K562 (cell line): ENCODE data around the gene CRYM. TPM values are rescaled to one million over a fixed set of nuclear protein-coding genes. Genes with fewer than 3 reads are reported as not detected.

ENCODE experiments used
- ATAC-seq: fragments of 200-7000 bp; cut with Tn5 transposase; 3 replicates; pipeline ENCODE4 v1.9.1; 2020; ENCODE audit warnings: moderate library complexity
- BruUV-seq: library from RNA; stranded (reverse); fragments of 400-500 nt; replicated peaks from 2 replicates; lab custom pipeline; 2021; lab: Mats Ljungman, UMichigan
- CTCF ChIA-PET: fragments of 300-600 bp; formaldehyde crosslinking; extraction: SDS; loops from one replicate; lab custom pipeline; 2021; ENCODE audit warnings: low intra/inter-chr PET ratio; lab: Yijun Ruan, JAX
- POLR2A ChIA-PET: fragments of 300-600, 350-650 bp; sonication (Branson Sonifier 250); formaldehyde crosslinking; extraction: SDS; loops from one replicate; lab custom pipeline; 2021; ENCODE audit warnings: antibody characterized with exemption, inconsistent platforms; lab: Yijun Ruan, JAX
- DNase-seq, 4 experiments: peaks; one replicate each; pipeline versions ENCODE4 v3.0.0 to v3.0.0-alpha.2; 2011 to 2018; ENCODE audit warnings: low spot score in 3 of 4, mixed read lengths in 3 of 4; ENCODE audit errors: extremely low read depth in 1 of 4
- FAIRE-seq: peaks from 2 replicates; lab custom pipeline; 2011; peaks lifted over from hg19 to GRCh38; lab: Jason Lieb, UNC
- H2AFZ ChIP-seq: 2 replicates; pipeline ENCODE4 v1.6.0; 2011; ENCODE audit warnings: low read depth, low read length, control low read depth, inconsistent platforms
- H3K27ac ChIP-seq: fragments of 200-600 bp; 3 replicates; pipeline ENCODE4 v1.8.0; 2011; ENCODE audit warnings: low read depth, mild to moderate bottlenecking, control low read depth, inconsistent platforms, low read length, moderate library complexity, mixed read lengths; ENCODE audit errors: extremely low read depth
- H3K27me3 ChIP-seq, 2 experiments: fragments of 300-600 bp in 1 of 2; 2 replicates in 1 of 2; 3 replicates in 1 of 2; pipeline versions ENCODE4 v1.6.0 to v1.8.0; 2011; ENCODE audit warnings: inconsistent platforms in 2 of 2, low read length in 2 of 2, mild to moderate bottlenecking in 1 of 2, mixed read lengths in 1 of 2, moderate library complexity in 1 of 2; ENCODE audit not compliant: control insufficient read depth in 2 of 2, insufficient read depth in 2 of 2
- H3K36me3 ChIP-seq: fragments of 300-600 bp; 3 replicates; pipeline ENCODE4 v1.8.0; 2011; ENCODE audit warnings: mild to moderate bottlenecking, low read length, inconsistent platforms; ENCODE audit not compliant: control insufficient read depth, insufficient read depth
- H3K4me1 ChIP-seq, 2 experiments: fragments of 200-600 bp in 1 of 2; replicated peaks in 1 of 2; 2 replicates in 1 of 2; 3 replicates in 1 of 2; pipeline versions ENCODE4 v1.5.1 to v1.8.0; 2011; ENCODE audit warnings: inconsistent platforms in 2 of 2, low read length in 2 of 2, mild to moderate bottlenecking in 1 of 2, mixed read lengths in 1 of 2, moderate library complexity in 1 of 2; ENCODE audit not compliant: control insufficient read depth in 2 of 2, insufficient read depth in 2 of 2
- H3K4me2 ChIP-seq: 2 replicates; pipeline ENCODE4 v1.6.1; 2011; ENCODE audit warnings: low read length, control low read depth, inconsistent platforms, mixed read lengths; ENCODE audit not compliant: insufficient read depth
- H3K4me3 ChIP-seq: fragments of 200-600 bp; sonication (generic), shearing (Covaris generic); 2 replicates; pipeline ENCODE4 v1.5.1; 2016; ENCODE audit warnings: control low read depth, inconsistent platforms
- H3K79me2 ChIP-seq: fragments of 200-600 bp; 3 replicates; pipeline ENCODE4 v1.8.0; 2011; ENCODE audit warnings: low read length, inconsistent platforms; ENCODE audit not compliant: control insufficient read depth, insufficient read depth
- H3K9ac ChIP-seq, 2 experiments: 2 replicates each; pipeline versions ENCODE4 v1.6.0 to v1.6.1; 2011; ENCODE audit warnings: low read depth in 2 of 2, low read length in 2 of 2, control low read depth in 1 of 2, inconsistent platforms in 1 of 2, mild to moderate bottlenecking in 1 of 2, mixed read lengths in 1 of 2; ENCODE audit not compliant: insufficient read depth in 1 of 2
- H3K9me1 ChIP-seq: one replicate; pipeline ENCODE4 v1.6.0; 2011; ENCODE audit warnings: inconsistent platforms, mild to moderate bottlenecking, low read length, moderate library complexity; ENCODE audit not compliant: control insufficient read depth, insufficient read depth
- H3K9me3 ChIP-seq: replicated peaks from 2 replicates; pipeline ENCODE4 v1.5.1; 2011; ENCODE audit warnings: low read depth, low read length, inconsistent platforms; ENCODE audit not compliant: control insufficient read depth, insufficient read depth
- H4K20me1 ChIP-seq: replicated peaks from 2 replicates; pipeline ENCODE4 v1.6.1; 2011; ENCODE audit warnings: low read length, inconsistent platforms, mixed read lengths; ENCODE audit not compliant: control insufficient read depth, insufficient read depth
- EP400 ChIP-seq: fragments of 450-650 bp; IDR thresholded peaks from 2 replicates; pipeline ENCODE4 v1.6.1; 2017; ENCODE audit warnings: antibody characterized with exemption, mild to moderate bottlenecking, moderate library complexity
- HDAC8 ChIP-seq: fragments of 450-650 bp; IDR thresholded peaks from 2 replicates; pipeline ENCODE4 v1.6.1; 2016; ENCODE audit warnings: mild to moderate bottlenecking, missing genetic modification characterization, moderate library complexity, missing compliant biosample characterization
- HMGN3 ChIP-seq: IDR thresholded peaks from 2 replicates; pipeline ENCODE4 v1.6.1; 2011; ENCODE audit warnings: borderline replicate concordance, low read depth, mild to moderate bottlenecking, mixed read lengths, low read length; ENCODE audit not compliant: insufficient read length; ENCODE audit errors: extremely low read depth
- ILK ChIP-seq: fragments of 450-650 bp; IDR thresholded peaks from 2 replicates; pipeline ENCODE4 v1.6.1; 2016; ENCODE audit warnings: missing genetic modification characterization, low read depth, mild to moderate bottlenecking, missing compliant biosample characterization, moderate library complexity, borderline replicate concordance
- WGBS: fragments of 100-300 bp; shearing (Covaris generic); methylation state at CpG from one replicate; pipeline ENCODE4 v1.1.6; 2016; ENCODE audit warnings: low coverage, mixed read lengths; ENCODE audit not compliant: insufficient coverage; ENCODE audit errors: missing lambda C conversion rate; 5-methylcytosine and 5-hydroxymethylcytosine counted together
- in situ Hi-C: fragments of 300-500 bp; cut with MboI; formaldehyde crosslinking; loops from 4 replicates; pipeline ENCODE4 v1.15.0; 2018; ENCODE audit warnings: inconsistent platforms, mixed read lengths
- intact Hi-C: fragments of 100-400 bp; cut with micrococcal nuclease; formaldehyde crosslinking; loops from 2 replicates; pipeline ENCODE4 v1.14.2; 2022
- polyA plus RNA-seq, 8 experiments: library from polyadenylated mRNA; depleted of rRNA in 4 of 8; stranded (reverse) in 5 of 8; unstranded in 3 of 8; fragments of >200 nt; fragmentation: Nextera tagmentation in 2 of 8; fragmentation: Illumina TruSeq in 1 of 8; extraction: Ambion mirVana in 2 of 8; extraction: Trizol in 1 of 8; gene quantifications; 2 replicates each; pipeline versions ENCODE4 v1.2.1 to v1.2.3, GENCODE V29; 2011 to 2014; ENCODE audit warnings: inconsistent platforms in 1 of 8, missing spikeins in 1 of 8
- total RNA-seq, 7 experiments: library from RNA; depleted of rRNA in 6 of 7; stranded (reverse); fragments of >200 nt in 6 of 7; fragmentation: Illumina TruSeq in 2 of 7; extraction: Trizol in 2 of 7; gene quantifications; 2 replicates each; pipeline versions ENCODE4 v1.2.1 to v1.2.3, GENCODE V29; 2011 to 2021; ENCODE audit warnings: low replicate concordance in 1 of 7
- TF ChIP-seq, protein P1 (sequence below): fragments of 450-650 bp; IDR thresholded peaks from 2 replicates; pipeline ENCODE4 v1.6.1; 2016; ENCODE audit warnings: low read depth
- TF ChIP-seq, protein P2 (sequence below): sonication (generic); formaldehyde crosslinking; IDR thresholded peaks from 2 replicates; pipeline ENCODE4 v1.8.1; 2023; ENCODE audit warnings: missing genetic modification reagents, mild to moderate bottlenecking, borderline replicate concordance

CRYM gene
- total and polyA plus RNA-seq, 9 of the 15 experiments (the other 6 are each of a cell fraction or from before 2014, with no cell fraction given), result 0.08 to 0.98 (median 0.47) TPM

DNA sequence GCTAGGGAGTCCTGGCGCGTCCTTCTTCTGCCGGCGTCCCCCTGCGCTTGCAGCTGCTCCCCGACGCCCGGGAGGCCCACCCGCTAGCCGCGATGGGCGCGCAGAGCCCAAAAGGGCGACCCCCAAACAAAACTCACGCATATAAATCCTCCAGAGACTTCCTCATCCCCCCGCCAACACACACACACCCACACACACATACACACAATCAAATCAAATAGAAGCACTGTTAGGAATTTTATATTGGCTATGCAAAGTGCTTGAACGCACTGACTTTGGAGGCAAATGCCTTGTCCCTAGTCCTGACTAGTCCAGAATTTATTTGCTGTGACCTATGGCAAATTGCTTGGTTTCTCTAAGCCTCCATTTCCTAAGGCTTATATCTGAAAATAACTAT, 23.8 kb upstream of the CRYM start:
- WGBS, result 3% methylated on average over 13 of the region's 17 CpGs
- CTCF ChIA-PET, result no interaction called here
- Histone ChIP-seq H3K79me2 (no peaks in the 10 kb centered on the region), H4K20me1 (no peaks in the 10 kb centered on the region), H3K27me3 (no peaks in the 10 kb centered on the region), H3K4me3 (peak overlapping the region; percentile 60), H3K9me1 (no peaks in the 10 kb centered on the region), H3K4me1 (peaks cover 13% of the 10 kb centered on the region in 2 experiments; a peak in 4 of 5 replicates), H3K27ac (no peak overlapping the region), H3K9ac (peak overlapping the region; percentile 53 to 89; a peak in 3 of 4 replicates), H3K36me3 (no peaks in the 10 kb centered on the region), H3K9me3 (no peaks in the 10 kb centered on the region), H2AFZ (peak overlapping the region; percentile 95), H3K4me2 (peak overlapping the region; percentile 90)
- DNase-seq (no peak), ATAC-seq (no peak), FAIRE-seq (no peak)
- POLR2A ChIA-PET, result interaction anchor here (0.6 to 1.7 kb wide), 3 partner anchors 40 to 153 kb away, joined by 3 to 4 read pairs (median 4); no protein-coding TSS in a partner anchor
- no TSS peak for BruUV-seq
- intact Hi-C loops, result loop anchor here (5.0 to 10.0 kb wide), 2 partner anchors 250 to 447 kb away; no protein-coding TSS in a partner anchor
- in situ Hi-C loops, result loop anchor here (25.0 kb wide), 1 partner anchor 260 kb away; no protein-coding TSS in a partner anchor
- TF ChIP-seq EP400, result no peak
- TF ChIP-seq, protein P1, sequence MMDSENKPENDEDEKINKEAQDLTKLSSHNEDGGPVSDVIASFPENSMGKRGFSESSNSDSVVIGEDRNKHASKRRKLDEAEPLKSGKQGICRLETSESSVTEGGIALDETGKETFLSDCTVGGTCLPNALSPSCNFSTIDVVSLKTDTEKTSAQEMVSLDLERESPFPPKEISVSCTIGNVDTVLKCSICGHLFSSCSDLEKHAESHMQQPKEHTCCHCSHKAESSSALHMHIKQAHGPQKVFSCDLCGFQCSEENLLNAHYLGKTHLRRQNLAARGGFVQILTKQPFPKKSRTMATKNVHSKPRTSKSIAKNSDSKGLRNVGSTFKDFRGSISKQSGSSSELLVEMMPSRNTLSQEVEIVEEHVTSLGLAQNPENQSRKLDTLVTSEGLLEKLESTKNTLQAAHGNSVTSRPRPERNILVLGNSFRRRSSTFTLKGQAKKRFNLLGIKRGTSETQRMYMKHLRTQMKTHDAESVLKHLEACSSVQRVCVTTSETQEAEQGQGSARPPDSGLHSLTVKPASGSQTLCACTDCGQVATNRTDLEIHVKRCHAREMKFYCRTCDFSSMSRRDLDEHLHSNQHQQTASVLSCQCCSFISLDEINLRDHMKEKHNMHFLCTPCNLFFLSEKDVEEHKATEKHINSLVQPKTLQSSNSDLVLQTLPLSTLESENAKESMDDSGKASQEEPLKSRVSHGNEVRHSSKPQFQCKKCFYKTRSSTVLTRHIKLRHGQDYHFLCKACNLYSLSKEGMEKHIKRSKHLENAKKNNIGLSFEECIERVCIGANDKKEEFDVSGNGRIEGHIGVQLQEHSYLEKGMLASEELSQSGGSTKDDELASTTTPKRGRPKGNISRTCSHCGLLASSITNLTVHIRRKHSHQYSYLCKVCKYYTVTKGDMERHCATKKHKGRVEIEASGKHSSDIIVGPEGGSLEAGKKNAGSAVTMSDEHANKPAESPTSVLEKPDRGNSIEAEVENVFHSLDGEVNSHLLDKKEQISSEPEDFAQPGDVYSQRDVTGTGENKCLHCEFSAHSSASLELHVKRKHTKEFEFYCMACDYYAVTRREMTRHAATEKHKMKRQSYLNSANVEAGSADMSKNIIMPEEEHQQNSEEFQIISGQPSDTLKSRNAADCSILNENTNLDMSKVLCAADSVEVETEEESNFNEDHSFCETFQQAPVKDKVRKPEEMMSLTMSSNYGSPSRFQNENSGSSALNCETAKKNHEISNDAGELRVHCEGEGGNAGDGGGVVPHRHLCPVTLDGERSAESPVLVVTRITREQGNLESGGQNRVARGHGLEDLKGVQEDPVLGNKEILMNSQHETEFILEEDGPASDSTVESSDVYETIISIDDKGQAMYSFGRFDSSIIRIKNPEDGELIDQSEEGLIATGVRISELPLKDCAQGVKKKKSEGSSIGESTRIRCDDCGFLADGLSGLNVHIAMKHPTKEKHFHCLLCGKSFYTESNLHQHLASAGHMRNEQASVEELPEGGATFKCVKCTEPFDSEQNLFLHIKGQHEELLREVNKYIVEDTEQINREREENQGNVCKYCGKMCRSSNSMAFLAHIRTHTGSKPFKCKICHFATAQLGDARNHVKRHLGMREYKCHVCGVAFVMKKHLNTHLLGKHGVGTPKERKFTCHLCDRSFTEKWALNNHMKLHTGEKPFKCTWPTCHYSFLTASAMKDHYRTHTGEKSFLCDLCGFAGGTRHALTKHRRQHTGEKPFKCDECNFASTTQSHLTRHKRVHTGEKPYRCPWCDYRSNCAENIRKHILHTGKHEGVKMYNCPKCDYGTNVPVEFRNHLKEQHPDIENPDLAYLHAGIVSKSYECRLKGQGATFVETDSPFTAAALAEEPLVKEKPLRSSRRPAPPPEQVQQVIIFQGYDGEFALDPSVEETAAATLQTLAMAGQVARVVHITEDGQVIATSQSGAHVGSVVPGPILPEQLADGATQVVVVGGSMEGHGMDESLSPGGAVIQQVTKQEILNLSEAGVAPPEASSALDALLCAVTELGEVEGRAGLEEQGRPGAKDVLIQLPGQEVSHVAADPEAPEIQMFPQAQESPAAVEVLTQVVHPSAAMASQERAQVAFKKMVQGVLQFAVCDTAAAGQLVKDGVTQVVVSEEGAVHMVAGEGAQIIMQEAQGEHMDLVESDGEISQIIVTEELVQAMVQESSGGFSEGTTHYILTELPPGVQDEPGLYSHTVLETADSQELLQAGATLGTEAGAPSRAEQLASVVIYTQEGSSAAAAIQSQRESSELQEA, result no peak
- no peak for TF ChIP-seq HDAC8
- TF ChIP-seq HMGN3, result no peak
- TF ChIP-seq ILK (tag), result no peak
- TF ChIP-seq, protein P2, sequence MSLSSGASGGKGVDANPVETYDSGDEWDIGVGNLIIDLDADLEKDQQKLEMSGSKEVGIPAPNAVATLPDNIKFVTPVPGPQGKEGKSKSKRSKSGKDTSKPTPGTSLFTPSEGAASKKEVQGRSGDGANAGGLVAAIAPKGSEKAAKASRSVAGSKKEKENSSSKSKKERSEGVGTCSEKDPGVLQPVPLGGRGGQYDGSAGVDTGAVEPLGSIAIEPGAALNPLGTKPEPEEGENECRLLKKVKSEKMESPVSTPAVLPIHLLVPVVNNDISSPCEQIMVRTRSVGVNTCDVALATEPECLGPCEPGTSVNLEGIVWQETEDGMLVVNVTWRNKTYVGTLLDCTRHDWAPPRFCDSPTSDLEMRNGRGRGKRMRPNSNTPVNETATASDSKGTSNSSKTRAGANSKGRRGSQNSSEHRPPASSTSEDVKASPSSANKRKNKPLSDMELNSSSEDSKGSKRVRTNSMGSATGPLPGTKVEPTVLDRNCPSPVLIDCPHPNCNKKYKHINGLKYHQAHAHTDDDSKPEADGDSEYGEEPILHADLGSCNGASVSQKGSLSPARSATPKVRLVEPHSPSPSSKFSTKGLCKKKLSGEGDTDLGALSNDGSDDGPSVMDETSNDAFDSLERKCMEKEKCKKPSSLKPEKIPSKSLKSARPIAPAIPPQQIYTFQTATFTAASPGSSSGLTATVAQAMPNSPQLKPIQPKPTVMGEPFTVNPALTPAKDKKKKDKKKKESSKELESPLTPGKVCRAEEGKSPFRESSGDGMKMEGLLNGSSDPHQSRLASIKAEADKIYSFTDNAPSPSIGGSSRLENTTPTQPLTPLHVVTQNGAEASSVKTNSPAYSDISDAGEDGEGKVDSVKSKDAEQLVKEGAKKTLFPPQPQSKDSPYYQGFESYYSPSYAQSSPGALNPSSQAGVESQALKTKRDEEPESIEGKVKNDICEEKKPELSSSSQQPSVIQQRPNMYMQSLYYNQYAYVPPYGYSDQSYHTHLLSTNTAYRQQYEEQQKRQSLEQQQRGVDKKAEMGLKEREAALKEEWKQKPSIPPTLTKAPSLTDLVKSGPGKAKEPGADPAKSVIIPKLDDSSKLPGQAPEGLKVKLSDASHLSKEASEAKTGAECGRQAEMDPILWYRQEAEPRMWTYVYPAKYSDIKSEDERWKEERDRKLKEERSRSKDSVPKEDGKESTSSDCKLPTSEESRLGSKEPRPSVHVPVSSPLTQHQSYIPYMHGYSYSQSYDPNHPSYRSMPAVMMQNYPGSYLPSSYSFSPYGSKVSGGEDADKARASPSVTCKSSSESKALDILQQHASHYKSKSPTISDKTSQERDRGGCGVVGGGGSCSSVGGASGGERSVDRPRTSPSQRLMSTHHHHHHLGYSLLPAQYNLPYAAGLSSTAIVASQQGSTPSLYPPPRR (CRISPR knock-in tag), result no peak
